Fibroblast of skin of scalp (primary cell): ENCODE data around the gene PIWIL4.
A peak's percentile ranks its signal among the peaks of the same experiment; 100 is the strongest.
"Not testable (repeated sequence)": the region's sequence is repeated elsewhere in the genome, so short reads cannot be mapped to it uniquely, and the experiment has no call there.

Experiments
- DNase-seq: peaks from one replicate; pipeline ENCODE4 v3.0.0-alpha.2; 2013

PIWIL4 gene

DNA sequence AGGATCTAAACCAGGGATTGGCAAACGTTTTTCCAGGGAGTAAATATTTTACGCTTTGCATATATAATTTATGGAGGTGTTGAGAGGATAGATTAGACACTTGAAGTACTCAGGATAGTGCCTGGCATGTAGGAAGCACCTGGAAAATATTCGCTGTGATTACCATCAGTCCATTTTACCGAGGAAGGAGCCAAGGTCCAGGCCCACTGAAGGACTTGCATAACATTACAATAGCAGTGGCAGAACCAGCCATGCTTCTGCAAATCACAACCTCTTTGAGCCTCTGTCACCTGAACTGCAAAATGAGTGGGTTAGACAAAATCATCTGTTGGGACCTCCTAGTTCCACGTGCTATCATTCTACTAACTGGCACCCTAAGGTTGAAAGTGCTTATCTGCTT lies 18.0 kb upstream of the PIWIL4 start:
- no peak for DNase-seq

DNA sequence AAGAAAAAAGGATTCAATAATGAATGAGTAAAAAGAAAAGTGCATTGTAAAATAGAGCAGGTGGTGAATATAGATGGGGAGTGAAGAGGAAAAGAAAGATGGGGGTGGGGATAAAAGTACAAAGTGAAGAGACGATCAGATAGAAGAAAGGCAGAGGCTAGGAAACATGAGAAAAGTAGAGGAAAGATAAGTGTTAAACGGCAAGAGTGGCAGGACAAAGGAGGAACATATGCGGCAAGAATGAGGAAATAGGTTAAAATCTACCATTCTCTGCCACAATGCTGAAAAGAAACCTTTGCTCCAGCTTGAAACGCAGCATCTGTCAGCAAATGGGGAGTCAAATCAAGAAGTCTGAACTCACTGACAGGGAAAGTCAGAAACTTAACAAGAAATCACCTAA lies 16.7 kb upstream of the PIWIL4 start:
- DNase-seq: no peak

DNA sequence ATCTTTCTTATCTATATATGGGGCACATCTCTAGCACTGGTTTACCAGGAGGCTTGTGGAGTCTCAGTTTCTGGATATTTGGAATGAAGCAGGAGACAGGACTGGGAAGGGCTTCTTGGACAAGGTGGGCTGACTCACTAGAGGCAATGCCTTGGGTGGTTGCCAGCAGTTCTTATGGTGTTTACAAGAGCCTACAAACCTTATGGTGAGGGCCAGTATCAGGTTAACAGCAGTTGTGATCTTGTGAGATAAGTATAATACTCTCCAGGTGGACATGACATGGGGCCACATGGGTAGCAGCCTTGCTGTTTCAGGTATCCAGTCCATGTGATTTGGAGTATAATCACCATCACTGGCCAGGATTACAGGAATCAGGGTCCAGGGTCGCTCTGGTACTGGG lies 13.2 kb upstream of the PIWIL4 start:
- DNase-seq: peak; percentile 36

DNA sequence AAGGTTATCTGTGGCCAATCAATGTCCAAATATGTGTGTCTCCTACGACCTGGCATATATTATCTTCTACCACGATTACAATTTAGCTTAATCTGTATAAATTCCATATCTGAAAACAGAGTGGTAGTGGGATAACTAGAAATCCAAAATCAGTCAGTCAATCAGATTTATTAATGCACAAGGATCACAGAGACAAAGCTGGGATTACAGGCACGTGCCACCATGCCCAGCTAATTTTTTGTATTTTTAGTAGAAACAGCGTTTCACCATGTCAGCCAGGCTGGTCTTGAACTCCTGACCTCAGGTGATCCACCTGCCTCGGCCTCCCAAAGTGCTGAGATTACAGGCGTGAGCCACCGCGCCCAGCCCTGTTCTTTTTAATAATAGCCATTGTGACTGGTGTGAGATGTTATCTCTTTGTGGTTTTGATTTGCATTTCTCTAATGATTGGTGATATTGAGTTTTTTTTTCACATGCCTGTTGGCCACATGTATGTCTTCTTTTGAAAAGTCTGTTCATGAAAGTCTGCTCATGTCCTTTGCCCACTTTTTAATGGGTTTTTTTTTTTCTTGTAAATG lies 11.3 kb upstream of the PIWIL4 start:
- DNase-seq: not testable (repeated sequence)

DNA sequence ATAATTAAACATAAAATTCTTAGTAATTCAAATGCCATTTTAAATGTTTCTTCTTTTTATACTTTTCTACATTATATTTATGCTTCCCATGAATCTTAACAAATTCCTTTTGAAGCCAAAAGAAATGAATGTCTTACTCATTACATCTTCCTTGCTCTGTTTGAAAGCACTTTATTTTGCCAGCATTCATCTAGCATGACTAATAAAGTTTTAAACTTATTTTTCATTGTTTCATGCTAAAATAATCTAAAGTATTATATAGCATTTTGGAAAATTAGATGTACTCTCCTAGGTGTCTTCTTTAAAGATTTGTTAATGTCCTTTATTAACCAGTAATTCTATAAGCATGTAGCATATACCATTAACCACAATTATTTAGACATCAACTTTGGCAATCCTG lies 9.7 kb upstream of the PIWIL4 start:
- peak; percentile 69 for DNase-seq

DNA sequence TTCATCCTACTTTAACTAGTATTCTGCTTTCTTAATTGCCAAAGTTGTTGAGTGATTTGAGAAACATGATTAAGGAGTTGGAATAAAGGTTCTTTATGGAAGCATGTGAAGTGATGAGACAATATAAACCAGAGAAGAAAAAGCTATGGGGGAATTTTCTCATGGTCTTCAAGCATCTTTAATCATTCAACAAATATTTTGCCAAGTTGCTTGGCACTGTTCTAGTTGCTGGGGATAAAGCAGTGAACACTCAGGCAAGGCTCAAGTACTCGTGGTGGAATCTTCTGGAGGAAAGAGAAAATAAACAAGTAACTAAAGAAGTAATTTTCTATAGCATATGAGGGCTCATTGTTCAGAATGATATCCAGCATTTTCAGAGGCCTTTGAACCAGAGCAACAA lies 9.2 kb upstream of the PIWIL4 start:
- DNase-seq: peak; percentile 66

DNA sequence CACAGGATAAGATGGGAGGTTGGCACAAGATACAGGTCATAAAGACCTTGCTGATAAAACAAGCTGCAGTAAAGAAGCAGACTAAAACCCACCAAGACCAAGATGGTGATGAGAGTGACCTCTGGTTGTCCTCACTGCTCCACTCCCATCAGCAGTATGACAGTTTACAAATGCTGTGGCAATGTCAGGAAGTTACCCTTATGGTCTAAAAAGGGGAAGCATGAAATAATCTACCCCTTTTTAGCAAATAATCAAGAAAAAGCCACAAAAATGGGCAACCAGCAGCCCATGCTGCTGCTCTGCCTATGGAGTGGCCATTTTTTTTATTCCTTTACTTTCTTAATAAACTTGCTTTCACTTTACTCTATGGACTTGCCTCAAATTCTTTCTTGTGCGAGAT lies 8.7 kb upstream of the PIWIL4 start:
- no peak for DNase-seq

DNA sequence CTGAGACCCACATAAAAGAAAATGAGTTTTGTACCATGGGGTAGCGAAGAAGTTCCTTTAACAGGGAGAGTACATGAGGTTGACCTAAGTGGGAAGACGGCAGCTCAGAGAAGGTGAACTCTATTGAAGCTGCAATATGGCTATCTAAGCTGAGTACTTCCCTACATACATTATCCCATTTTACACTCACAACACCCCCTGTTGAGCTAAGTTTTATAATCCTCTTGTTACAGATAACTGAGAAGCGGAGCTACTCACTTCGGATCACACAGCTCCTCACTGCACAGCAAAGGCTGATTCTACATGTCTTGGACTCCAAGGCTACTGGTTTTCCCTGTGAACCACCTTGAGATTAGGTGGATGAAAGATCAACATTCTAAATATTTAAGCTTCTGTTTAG lies 8.2 kb upstream of the PIWIL4 start:
- no peak for DNase-seq

DNA sequence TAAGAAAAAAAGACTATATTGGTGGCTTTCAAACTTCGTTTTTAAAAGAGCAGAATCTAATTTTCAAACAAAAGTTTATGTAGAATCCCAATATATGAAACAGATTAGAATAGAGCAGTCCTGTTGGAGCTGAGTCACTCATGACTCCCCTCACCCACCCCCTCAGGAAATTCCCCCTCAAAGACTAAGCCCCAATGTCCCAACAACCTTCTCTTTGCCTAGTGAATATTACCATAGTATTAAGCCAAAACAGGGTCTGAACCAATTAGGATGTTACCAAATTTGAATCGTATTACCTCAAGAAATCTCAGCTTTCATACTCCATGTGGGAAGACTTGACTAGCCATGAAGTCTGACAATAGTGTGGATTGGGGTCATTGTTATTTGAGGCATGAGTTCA lies 7.8 kb upstream of the PIWIL4 start:
- no peak for DNase-seq

DNA sequence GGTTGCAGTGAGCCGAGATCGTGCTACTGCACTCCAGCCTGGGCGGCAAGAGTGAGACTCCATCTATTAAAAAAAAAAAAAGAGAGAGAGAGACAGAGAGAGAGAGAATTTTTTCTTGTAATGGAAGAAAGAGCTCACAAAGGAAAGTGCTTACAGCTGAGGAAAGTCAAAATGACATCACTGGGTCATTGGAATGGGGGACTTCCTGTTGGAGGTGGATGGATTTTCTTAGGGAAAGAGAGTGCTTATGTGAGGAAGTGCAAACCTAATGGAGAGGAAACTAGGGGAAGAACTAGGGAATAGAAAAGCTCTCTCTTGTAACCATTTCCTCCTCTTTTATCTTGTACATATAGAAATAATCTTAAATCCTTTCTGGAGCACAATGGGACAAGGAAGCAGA lies 6.3 kb upstream of the PIWIL4 start:
- DNase-seq: peak; percentile 19

DNA sequence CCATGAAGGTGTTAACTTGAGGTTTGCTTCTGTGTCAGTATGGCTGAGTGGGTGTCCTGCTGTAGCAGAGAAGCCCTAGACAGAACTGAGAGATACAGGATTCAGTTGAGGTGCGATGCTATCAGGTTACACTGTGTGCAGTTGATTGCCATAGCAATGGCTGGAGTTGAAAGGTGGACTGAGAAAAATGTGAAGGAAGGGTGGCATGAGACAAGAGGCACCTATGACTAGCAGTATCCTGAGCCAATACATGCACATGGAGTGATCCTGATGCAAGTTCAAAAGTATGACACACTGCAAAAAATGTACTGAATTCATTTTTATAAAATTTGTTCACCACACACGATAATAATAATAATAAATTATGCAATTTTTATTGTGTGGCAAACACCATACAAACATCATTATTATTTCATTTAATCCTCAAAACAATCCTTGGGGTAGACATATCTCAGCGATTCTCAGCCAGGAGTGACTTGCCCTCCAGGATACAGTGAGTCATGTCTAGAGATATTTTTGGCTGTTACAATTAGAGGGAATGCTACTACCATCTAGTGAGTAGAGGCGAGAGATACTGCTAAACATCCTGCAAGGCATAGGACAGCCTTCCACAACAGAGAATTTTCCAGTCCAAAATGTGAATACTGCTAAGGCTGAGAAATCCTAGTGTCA lies 3.9 kb upstream of the PIWIL4 start:
- peak; percentile 81 for DNase-seq

DNA sequence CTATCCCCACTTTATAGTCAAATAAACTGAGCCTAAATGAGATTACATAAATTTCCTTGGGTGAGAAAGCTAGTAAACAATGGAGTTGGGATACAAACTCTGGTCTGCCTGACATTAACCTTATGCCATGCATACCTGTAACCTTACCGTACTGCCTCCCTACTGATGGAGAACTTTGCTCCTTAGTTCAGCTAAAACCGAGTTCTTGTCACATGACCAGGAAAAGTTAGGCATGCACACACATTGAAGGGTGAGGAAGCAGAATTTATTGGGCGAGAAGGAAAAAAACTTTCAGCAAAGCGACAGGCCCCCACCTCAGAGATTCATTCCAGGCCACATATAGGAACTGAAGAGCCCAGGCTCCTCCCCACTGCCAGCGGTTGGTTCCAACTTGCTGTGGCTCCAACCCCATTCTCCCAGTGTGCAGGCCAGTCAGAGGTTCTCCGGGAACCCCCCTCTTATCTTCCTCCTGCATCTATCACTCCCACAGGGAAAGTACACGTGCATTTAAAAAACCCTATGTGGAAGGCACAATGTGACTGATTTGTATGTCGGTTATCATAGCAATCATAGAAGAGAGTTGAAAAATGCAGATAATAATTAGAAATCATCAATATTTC lies 3.2 kb upstream of the PIWIL4 start:
- no peak for DNase-seq

DNA sequence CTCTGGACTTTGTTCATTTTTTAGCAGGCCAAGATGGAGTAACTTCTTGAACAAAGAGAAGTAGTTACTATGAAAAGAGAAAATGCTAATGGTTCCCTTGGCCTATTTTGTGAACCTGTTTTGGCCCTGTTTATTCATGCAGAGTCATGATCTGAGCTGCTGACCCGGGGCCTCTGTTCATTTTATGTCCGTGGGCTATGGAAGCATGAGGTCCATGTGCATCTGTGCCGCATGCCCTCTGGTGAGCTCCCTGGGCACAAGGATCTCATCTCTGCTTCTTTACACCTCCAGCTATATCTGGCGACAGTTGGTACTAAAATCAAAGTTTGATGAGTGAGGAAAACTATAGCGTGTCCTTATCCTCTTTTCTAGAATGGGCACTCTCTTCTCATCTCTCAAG lies 1.0 kb downstream of the PIWIL4 start:
- DNase-seq: no peak

DNA sequence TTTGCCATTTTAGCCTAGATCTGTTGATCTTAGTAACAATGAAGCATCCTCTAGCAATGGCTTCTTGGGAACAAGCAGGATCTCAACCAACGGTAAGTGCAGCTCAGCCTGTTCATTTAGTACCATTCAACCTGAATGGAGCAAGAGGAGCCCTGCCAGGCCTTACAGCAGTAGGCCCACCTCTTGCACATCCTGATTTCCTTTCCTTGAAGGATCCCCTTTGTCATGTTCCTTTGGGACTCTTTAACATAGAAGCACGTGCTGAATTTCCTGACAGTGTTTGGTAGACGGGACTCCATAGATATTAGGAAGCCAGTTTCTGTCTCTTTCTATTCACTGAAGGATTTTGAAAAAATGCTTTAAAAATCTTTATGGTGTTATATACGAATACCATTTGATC lies 1.5 kb downstream of the PIWIL4 start:
- no peak for DNase-seq

DNA sequence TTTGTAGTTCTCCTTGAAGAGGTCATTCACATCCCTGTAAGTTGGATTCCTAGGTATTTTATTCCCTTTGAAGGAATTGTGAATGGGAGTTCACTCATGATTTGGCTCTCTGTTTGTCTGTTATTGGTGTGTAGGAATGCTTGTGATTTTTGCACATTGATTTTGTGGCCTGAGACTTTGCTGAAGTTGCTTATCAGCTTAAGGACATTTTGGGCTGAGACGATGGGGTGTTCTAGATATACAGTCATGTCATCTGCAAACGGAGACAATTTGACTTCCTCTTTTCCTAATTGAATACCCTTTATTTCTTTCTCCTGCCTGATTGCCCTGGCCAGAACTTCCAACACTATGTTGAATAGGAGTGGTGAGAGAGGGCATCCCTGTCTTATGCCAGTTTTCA lies 5.8 kb downstream of the PIWIL4 start:
- DNase-seq: not testable (repeated sequence)

DNA sequence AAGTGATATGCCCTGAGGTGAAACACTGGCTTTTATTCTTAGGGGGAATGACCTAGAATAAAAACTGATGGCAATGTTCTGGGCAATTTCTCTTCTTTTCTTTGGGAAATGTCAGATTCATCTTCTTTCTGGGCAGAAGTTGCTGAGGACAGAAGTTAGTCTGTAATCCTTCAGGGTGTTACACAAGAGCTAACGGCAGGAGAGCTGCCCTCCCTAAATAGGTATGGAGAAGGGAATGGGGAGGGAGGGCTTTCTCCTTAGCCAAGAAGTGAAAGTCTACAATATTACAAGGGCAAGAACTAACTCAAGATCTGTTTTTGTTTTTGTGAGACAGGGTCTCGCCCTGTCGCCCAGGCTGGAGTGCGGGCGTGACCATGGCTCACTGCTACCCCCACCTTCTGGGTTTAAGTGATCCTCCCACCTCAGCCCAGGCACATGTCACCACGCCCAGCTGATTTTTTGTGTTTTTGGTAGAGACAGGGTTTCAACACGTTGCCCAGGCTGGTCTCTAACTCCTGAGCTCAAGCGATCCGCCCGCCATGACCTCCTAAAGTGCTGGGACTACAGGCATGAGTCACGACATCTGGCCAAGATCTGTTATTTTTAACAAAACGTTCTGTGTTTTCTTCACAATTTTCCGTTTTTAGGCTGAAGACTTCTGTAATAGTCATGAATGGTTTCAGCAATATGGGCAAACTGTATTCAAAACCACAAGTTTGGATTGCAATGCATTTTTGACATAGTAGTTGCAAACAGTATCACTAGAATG lies 7.2 kb downstream of the PIWIL4 start:
- peak; percentile 89 for DNase-seq

DNA sequence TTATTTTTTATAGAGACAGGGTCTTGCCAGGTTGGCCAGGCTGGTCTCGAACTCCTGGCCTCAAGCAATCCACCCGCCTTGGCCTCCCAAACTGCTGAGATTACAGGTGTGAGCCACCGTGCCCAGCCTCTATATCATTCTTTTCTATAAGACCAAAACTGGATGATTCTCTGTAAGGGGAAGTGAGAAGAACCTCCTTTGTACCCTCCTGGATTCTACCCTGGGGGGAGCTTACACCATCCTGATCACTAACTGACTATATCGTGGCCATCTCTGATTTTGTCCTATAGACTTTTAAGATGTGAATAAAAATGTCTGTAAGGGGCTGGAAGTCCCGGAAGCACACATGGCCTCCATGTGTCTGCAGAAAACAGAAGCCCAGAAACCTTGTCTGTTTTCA lies 9.1 kb downstream of the PIWIL4 start:
- DNase-seq: no peak

DNA sequence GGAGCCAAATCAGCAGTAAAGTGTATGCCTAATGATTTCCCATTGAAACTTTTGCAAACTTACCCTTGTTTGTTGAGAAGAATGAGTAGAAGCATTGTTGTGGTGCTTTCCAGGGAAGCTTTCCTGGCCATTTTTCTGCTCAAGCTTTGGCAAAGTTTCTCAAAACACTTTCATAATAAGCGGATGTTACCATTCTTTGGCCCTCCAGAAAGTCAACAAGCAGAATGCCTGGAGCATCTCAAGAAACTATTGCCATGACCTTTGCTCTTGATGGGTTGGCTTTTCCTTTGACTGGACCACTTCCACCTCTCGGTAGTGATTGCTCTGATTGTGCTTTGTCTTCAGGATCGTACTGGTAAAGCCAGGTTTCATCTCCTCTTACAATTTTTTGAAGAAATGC lies 10.7 kb downstream of the PIWIL4 start:
- no peak for DNase-seq

DNA sequence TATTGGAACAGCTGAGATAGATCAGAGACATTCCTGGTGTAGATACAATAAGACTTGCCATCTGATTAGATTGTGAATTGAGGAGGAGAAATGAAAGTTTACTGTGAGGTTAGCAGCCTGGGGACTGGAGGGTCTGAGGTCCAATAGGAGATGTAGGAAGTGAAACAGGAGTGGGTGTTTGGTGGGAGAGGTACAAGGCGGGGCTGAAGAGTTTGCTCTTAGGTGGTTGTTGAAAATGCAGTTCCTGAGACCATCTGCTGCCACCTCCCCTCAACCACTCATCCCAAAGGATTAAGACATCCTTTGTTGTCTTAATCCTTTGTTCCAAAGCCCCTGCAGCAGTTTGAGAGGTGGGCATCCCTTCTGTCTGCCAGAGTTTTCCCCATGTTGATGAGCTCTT lies 14.8 kb downstream of the PIWIL4 start:
- no peak for DNase-seq

DNA sequence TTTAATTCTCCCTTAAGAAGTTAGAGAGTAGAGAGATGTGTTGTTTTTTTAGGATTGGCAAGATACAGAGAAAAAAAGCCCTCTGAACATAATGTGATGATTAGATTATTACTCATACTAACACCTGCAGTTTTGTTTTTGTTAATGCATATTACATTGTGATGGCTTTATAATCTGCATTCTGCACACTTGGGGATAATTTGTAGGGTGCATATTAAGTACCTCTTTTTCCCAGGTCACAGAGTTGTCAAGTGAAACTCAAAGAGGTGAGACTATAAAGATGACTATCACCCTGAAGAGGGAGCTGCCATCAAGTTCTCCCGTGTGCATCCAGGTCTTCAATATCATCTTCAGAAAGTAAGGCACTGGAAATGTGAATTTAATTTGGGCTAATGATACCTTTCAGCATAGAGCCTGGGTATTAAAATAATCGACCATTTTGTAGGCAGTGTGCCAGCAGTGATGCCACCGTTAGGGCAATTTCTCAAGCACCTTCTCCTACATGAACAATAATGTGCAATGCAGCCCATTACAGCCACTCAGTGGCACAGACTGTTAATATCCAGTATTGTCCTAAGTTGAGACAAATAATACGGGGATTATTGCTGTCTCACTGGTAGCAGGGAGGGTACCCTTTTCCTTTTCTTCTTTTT lies 16.2 kb downstream of the PIWIL4 start:
- no peak for DNase-seq

DNA sequence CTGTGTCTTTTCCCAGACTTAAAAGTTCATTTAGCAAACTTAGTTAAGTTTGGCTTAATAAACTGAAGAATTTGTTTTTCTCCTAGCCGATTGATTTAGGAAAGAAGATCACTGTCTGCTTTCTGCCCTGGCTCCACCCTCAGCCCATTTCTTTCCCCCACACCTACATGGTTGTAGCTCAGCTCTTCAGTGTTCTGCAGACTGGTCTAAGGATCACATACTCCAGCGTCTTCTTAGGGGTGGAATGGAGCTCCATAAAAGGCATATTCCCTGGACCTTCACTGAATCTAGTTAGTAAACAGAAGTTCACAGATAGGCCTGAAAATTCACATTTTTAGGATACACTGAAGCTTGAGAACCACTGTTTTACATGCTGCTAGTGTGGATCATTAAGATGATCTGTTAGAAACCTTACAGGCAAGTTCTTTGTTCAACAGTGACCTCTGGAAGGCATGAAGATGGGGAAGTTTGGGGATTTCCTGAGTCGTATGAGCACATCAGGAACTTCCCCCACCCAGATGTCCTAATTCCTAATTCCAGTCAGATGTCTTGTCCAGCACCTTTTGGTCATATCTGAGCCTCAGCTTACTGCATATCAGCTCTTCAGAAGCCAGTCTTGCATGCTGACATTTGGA lies 16.8 kb downstream of the PIWIL4 start:
- no peak for DNase-seq

DNA sequence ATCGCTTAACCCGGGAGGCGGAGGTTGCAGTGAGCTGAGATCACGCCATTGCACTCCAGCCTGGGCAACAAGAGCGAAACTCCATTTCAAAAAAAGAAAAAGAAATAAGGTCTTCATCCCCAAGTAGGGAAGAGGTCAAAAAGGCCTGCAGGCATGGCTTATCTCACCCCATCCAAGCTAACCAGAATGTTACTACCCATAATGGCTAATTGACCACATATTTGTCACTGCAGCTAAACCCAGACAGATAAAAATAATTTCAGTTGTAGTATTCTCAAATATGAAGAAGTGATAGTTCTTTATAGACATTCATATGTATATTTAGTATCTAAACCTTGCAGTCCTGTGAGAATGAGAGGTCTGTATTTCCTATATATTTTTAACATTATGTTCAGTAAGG lies 17.8 kb downstream of the PIWIL4 start:
- DNase-seq: no peak

DNA sequence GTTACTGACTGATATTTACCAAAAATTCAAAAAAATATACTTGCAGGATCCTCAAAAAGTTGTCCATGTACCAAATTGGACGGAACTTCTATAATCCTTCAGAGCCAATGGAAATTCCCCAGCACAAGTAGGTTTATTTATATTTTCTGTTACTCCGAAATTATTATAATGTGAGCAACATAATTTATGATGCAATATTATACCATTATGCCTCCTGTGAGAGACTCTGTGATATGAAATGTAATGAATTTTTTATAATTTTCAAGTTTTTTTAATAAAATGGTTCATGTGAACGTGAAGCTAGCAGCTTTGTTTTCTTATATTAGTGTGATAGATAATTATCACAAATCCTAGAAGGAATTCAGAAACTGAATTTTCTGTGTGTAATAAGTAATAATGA lies 18.2 kb downstream of the PIWIL4 start:
- DNase-seq: no peak
